Measurements from ENCODE around the gene NIF3L1.
"Not testable (repeated sequence)": the region's sequence is repeated elsewhere in the genome, so short reads cannot be mapped to it uniquely, and the experiment has no call there.

The NIF3L1 gene

DNA sequence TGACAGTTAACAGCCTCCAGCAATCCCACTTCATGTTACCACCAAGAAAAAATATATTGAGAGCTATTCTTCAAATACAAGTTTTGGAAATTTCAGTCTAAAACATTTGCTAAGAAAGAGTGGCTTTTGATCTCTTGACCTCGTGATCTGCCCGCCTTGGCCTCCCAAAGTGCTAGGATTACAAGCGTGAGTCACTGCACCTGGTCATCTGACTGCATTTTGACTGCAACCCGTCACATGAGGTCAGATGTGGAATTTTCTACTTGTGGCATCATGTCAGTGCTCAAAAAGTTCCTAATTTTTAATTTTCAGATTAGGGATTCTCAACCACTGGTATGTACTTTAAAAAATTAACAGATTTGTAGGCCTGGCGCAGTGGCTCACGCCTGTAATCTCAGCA lies 15.6 kb upstream of the NIF3L1 start:
- no peak for DNase-seq

GRCh38 chr2:200877443-200877842 lies 11.7 kb upstream of the NIF3L1 start:
- no peak for DNase-seq

DNA sequence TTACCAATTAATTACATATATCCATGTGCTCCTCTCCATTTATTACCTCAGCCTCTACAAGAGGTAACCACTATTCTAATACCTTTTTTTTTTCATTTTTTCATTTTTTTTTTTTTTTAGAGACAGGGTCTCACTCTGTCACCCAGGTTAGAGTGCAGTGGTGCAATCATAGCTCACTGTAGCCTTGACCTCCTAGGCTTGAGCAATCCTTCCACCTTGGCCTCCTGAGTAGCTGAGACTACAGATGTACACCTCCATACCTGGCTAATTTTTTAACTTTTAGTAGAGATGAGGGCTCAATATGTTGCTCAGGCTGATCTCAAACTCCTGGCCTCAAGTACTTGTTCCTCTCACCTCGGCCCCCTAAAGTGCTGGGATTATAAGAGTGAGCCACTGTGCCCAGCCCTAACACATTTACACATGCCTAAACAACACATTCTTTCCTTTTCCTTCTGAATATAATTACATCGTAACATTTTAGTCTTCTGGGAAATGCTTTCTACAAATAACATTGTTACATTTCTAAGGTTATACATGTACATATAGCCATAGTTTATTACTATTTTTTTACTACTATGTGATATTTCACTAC lies 10.8 kb upstream of the NIF3L1 start:
- no peak for DNase-seq

- DNase-seq, result not testable (repeated sequence)
These were observed 7.4 kb upstream of the NIF3L1 start for GRCh38 chr2:200881715-200882249.

GRCh38 chr2:200899482-200899881 lies 10.3 kb downstream of the NIF3L1 start:
- DNase-seq, result no peak

- peak; percentile 42 for DNase-seq
These were observed 12.4 kb downstream of the NIF3L1 start for GRCh38 chr2:200901459-200902072.

DNA sequence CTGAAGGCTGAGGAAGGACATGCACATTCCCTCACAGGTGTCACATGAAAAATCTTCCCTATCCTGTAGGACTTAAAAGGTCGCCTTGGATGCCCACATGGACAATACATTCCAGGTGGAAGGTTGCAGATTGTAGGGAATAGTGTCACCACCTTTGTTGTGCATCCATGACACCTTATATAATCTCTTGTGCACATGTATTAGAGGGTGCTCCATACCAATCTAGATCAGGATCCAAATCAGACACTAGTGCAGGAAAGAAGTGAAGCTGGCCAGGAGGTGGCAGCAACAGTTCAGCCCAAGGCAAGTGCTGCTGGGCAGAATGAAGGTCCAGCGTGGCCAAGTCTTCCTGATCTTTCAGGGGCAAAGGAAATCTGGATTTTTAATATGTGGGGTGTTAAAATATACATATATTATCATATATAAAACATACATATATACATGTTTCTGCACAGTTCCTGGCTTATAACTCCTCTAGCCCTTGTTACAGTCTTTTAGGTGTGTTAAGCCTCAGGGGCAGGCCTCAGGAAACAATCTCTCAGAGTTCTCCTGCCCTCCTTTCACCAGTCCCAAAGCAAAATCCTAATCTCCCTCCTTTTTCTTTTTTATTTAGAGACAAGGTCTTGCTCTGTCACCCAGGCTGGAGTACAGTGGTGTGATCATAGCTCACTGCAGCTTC lies 16.6 kb downstream of the NIF3L1 start:
- DNase-seq, result peak; percentile 15

DNA sequence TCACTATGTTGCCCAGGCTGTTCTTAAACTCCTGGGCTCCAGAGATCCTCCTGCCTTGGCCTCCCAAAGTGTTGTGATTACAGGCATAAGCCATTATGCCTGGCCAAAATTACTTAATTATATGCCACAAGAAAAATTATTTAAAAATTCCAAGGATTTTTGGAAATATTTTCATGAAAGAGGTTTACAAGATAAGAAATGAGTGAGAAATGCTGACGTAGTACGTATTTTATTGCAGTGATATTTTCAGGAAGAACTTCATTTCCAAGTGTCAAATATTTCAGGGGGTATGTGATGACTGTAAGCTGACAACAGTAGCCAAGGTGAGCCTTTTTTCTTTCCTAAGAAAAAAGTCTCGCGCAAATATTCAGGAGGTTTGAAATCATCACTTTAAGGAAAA lies 20.8 kb downstream of the NIF3L1 start:
- no peak for DNase-seq

DNA sequence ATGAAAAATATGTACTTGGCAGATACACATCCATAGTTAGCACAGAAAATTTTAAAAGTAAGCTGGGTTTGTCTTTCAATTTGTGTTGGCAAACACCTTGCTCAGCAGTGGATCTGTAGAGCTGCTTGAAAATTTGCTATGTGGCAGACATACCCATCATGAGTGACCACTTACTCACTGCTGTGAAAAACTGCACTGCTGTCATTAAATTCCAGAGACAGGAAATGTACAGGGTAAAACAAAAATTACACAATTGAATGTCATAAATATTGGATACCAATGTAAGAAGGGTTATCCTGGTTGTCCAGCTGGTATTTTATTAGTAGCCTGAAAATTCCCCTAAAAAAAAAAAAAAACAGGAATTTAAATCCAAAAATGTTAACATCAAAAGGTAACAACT lies 24.5 kb downstream of the NIF3L1 start:
- DNase-seq, result no peak

DNA sequence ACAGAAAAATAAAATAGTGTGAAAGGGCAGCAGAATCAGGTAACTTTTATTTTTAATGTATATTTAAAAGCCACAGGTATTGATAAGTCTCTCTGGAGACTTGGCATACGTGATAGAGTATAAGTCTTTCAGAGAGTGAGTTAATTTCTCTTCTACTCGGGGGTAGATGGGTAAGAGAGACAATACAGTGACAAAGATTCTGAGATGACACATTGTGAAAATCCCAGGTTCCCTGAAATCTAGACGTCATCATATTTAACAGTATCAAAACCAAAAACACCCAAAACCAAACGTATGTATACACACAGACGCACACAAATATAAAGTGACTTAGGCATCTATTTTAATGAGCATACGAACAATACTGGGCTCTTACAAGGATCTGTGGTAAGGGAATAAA lies 33.3 kb downstream of the NIF3L1 start:
- DNase-seq, result no peak

GRCh38 chr2:200929334-200930249 lies 40.4 kb downstream of the NIF3L1 start:
- DNase-seq, result no peak

DNA sequence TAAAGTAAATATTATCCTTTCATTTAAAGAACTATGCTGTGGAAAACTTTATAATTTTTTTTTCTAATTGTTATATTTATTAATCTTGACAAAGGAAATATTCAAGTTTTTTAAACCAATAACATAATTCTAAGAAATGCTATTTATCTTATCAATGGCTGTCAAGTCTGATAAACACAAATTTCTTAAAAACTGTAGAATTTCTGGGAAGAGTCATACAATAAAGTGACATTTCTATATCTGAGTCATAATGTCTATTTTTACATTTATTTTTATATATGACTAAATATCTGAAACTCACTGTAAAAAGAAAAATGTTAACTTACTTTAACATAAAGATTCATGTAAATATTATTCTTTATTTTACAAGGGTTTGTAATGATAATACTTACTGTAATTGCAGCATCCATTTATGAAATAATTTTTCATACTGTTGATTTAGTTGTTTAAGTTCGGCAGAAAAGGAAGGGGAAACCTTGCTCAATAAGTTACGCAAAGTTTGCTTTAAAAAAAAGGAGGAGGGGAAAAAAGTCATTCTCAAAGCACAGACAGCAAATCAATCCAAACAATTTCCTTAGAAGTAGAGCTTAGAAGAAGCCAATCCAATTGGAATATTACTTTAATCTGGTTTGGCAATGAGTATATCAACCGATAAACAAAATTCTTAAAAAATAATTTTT lies 41.9 kb downstream of the NIF3L1 start:
- DNase-seq, result no peak

DNA sequence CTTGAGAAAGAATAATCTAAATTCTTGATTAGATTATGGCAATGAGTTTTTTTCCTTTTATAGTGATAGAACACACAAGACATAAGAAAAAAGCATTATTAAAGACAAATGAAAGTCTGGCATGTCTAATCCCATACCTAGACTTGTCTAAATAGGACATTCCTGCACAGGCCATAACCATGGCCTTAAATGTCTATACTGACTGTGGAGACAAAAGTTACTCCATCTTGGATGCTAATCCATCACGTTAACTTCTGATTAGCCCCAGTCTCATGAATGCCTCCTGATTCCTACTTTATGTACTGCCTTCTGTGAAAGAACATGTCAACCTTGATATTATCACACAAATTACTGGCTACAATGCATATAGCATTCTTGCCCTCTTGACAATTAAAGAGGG lies 50.7 kb downstream of the NIF3L1 start:
- no peak for DNase-seq

- no peak for DNase-seq
These were observed 54.4 kb downstream of the NIF3L1 start for GRCh38 chr2:200943527-200944105.

- DNase-seq, result peak; percentile 10
These were observed 55.6 kb downstream of the NIF3L1 start for GRCh38 chr2:200944467-200945394.

GRCh38 chr2:200945395-200945729 lies 56.2 kb downstream of the NIF3L1 start:
- no peak for DNase-seq

DNA sequence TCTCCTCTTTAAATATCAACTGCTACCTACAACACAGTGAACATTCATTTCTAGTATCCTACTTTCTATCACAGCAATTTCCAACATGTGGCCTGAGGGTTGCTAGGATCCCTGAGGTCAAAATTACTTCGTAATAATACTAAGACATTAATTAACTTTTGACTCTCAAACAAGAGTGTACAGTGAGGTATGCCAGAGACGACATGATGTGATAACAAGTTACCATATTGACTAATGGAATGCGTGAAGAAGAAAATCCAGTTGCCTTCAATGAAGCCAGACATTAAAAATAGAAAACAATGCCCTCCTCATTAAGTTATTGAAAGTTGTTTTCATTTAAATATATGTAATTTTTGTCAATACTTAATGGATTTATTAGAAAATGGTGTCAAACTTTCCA lies 61.2 kb downstream of the NIF3L1 start:
- DNase-seq, result no peak
